Measurements from ENCODE around the gene ALKBH3.

ALKBH3 gene

GRCh38 chr11:43968719-43969118 is 88.1 kb downstream of the ALKBH3 start:
- DNase-seq = no peak

GRCh38 chr11:43969543-43969942 is 88.9 kb downstream of the ALKBH3 start:
- DNase-seq = peak; percentile 36

Measured in NCI-H1092 treated with DMSO at 0.1 percent for 48 hours (cell line).